Sigmoid colon (tissue), 7 donors: ENCODE measurements around the gene SNX32. TPM values are rescaled to one million over a fixed set of nuclear protein-coding genes. Genes with fewer than 3 reads are reported as not detected.

Experiments
- DNase-seq: peaks from one replicate; pipeline ENCODE4 v3.0.0-alpha.2; 2019
- H3K27ac ChIP-seq, 4 donors: fragments of 200-600 bp; sonication (generic); one replicate each; pipeline ENCODE4 v1.5.1; 2016 to 2019; ENCODE audit warnings: mild to moderate bottlenecking in 1 of 4
- H3K27me3 ChIP-seq, 3 donors: fragments of 200-600 bp; sonication (generic); one replicate each; pipeline ENCODE4 v1.5.1; 2019; ENCODE audit warnings: mild to moderate bottlenecking in 1 of 3
- H3K36me3 ChIP-seq, 4 donors: fragments of 200-600 bp; sonication (generic); one replicate each; pipeline ENCODE4 v1.5.1; 2016 to 2019
- H3K4me1 ChIP-seq, 4 donors: fragments of 200-600 bp; sonication (generic); one replicate each; pipeline ENCODE4 v1.5.1; 2017 to 2019
- H3K4me3 ChIP-seq, 4 donors: fragments of 200-600 bp; sonication (generic); one replicate each; pipeline ENCODE4 v1.5.1; 2017 to 2019; ENCODE audit warnings: mild to moderate bottlenecking in 2 of 4, moderate library complexity in 1 of 4
- H3K9me3 ChIP-seq, 4 donors: fragments of 200-600 bp in 3 of 4; sonication (generic) in 3 of 4; one replicate each; pipeline versions ENCODE4 v1.5.1 to v1.6.1; 2013 to 2019
- EP300 ChIP-seq, 4 donors: sonication (generic); formaldehyde crosslinking; IDR thresholded peaks; one replicate each; pipeline ENCODE4 v1.6.1; 2017; ENCODE audit warnings: antibody characterized with exemption in 4 of 4
- POLR2A ChIP-seq, 2 donors: fragments of 450-650 bp; IDR thresholded peaks; one replicate each; pipeline ENCODE4 v1.6.1; 2016; ENCODE audit warnings: antibody characterized with exemption in 2 of 2, mild to moderate bottlenecking in 2 of 2, moderate library complexity in 2 of 2
- POLR2AphosphoS5 ChIP-seq, 4 donors: sonication (generic); formaldehyde crosslinking; IDR thresholded peaks; one replicate each; pipeline ENCODE4 v1.6.1; 2017; ENCODE audit warnings: antibody characterized with exemption in 4 of 4
- WGBS, 2 donors: extraction: QIAGEN DNeasy Blood & Tissue Kit; methylation state at CpG; one replicate each; pipeline ENCODE4 v1.1.7; 2013; 5-methylcytosine and 5-hydroxymethylcytosine counted together
- intact Hi-C: fragments of 100-400 bp; cut with DNase I; formaldehyde crosslinking; loops from one replicate; pipeline ENCODE4 v1.15.1; 2023
- polyA plus RNA-seq, 3 donors: library from polyadenylated mRNA; stranded (reverse); fragments of 200-250 nt; gene quantifications; one replicate each; pipeline ENCODE4 v1.2.3, GENCODE V29; 2013
- total RNA-seq, 4 donors: library from RNA; depleted of rRNA; stranded (reverse); fragments of >200 nt; gene quantifications; one replicate each; pipeline ENCODE4 v1.1.0, GENCODE V29; 2016
- TF ChIP-seq, protein P1 (sequence below), 4 experiments: fragments of 450-650 bp in 3 of 4; fragments of 200-600 bp in 1 of 4; IDR thresholded peaks; one replicate each; pipeline ENCODE4 v1.5.1; 2016 to 2019; ENCODE audit warnings: antibody characterized with exemption in 4 of 4, mild to moderate bottlenecking in 3 of 4, moderate library complexity in 2 of 4
- donor health status: healthy with polysubstance abuse.
- donor health status: Bipolar disorder and iron deficiency.
- donor health status: healthy.

Gene SNX32
- total and polyA plus RNA-seq, 7 donors: 0.27 to 1.5 (median 0.70) TPM; not detected in 1

GRCh38 chr11:65856689-65857499 is 23.1 kb downstream of the SNX32 start:
- peak; percentile 92 for DNase-seq
- Histone ChIP-seq H3K36me3 (peaks cover 30 to 46% (median 42%) of the 10 kb centered on the region in 4 donors), H3K27me3 (no peaks in the 10 kb centered on the region), H3K4me3 (peak overlapping the region; percentile 79 to 99 (median 98)), H3K27ac (peak overlapping the region; percentile 89 to 99 (median 95)), H3K4me1 (peaks cover 0 to 66% (median 51%) of the 10 kb centered on the region in 4 donors), H3K9me3 (no peaks in the 10 kb centered on the region)
- 1% methylated on average over 57 of the region's 57 CpGs for WGBS, 2 donors
- TF ChIP-seq, protein P1, sequence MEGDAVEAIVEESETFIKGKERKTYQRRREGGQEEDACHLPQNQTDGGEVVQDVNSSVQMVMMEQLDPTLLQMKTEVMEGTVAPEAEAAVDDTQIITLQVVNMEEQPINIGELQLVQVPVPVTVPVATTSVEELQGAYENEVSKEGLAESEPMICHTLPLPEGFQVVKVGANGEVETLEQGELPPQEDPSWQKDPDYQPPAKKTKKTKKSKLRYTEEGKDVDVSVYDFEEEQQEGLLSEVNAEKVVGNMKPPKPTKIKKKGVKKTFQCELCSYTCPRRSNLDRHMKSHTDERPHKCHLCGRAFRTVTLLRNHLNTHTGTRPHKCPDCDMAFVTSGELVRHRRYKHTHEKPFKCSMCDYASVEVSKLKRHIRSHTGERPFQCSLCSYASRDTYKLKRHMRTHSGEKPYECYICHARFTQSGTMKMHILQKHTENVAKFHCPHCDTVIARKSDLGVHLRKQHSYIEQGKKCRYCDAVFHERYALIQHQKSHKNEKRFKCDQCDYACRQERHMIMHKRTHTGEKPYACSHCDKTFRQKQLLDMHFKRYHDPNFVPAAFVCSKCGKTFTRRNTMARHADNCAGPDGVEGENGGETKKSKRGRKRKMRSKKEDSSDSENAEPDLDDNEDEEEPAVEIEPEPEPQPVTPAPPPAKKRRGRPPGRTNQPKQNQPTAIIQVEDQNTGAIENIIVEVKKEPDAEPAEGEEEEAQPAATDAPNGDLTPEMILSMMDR (IDR thresholded peaks at IDR 0.05): no peak
- peak; percentile 68 to 70 for TF ChIP-seq POLR2A (IDR thresholded peaks at IDR 0.05)
- peak; percentile 74 to 91 (median 84) for TF ChIP-seq POLR2AphosphoS5 (IDR thresholded peaks at IDR 0.05)
- TF ChIP-seq EP300 (IDR thresholded peaks at IDR 0.05): peak in 1 of 4 donors; percentile 25
- intact Hi-C loops: loop anchor here (5.0 kb wide), 2 partner anchors 60 to 285 kb away; partner anchors contain the start of genes C11orf68, DRAP1, FAM89B and ZNRD2

GRCh38 chr11:65857500-65857852 is 23.7 kb downstream of the SNX32 start:
- H3K4me3 ChIP-seq: peak overlapping the region; percentile 79 to 99 (median 98)
- no peak for DNase-seq
- TF ChIP-seq EP300 (IDR thresholded peaks at IDR 0.05) (no peak), POLR2A (IDR thresholded peaks at IDR 0.05) (no peak), POLR2AphosphoS5 (IDR thresholded peaks at IDR 0.05) (no peak)
- TF ChIP-seq, protein P1 (IDR thresholded peaks at IDR 0.05): no peak
- H3K27ac ChIP-seq: peak overlapping the region; percentile 89 to 99 (median 95)
- WGBS, 2 donors: 0 to 1% methylated on average over 49 of the region's 49 CpGs
- no peaks in the 10 kb centered on the region for H3K9me3 ChIP-seq
- H3K36me3 ChIP-seq: peaks cover 30 to 46% (median 44%) of the 10 kb centered on the region in 4 donors
- intact Hi-C loops: loop anchor here (5.0 kb wide), 2 partner anchors 60 to 285 kb away; partner anchors contain the start of genes C11orf68, DRAP1, FAM89B and ZNRD2
- peaks cover 0 to 70% (median 57%) of the 10 kb centered on the region in 4 donors for H3K4me1 ChIP-seq
- H3K27me3 ChIP-seq: no peaks in the 10 kb centered on the region

DNA sequence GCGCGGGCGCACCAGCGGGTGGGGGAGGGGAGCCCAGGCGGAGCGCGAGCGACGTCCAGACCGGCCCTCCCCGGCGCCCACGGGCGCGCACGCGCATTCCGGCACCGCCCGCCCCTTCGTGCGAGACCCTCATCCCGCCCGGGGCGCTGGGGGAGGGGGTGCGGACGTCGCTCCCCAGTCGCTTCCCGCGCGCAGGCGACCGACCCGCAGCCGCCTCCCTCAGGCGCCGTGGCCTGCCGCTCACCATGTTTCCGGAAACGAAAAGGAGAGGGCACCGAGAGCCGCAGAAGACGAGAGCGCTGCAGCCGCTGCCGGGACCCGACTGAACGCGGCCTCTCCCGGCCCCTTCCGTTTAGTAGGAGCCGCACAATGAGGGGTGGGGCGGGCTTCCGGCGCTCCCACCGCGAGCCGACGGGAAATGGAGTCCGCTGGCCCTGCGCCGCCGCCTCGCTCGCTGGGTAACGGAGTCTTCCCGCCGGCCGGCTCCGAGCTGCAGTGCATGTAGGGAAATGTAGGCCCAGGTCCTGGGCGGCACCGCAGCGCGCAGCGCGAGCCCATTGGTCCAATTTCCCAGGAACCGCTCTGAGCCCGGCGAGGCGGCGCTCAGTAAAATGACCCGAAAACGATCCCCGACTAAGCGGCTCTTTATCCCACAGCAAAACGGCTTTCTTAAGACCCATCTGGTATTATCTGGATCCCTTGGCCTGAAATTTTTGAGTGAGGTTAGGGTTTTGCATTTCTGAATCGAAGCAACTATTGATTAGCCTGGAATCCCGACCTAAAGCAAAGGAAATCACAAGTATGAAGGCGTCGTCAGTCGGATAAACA is 24.3 kb downstream of the SNX32 start, which contains the start of gene CFL1:
CFL1 (minus strand) TSS at position 328 of the 828 bp plus-strand sequence; CDS start at position 247, 81 bp downstream.
- TF ChIP-seq POLR2A (IDR thresholded peaks at IDR 0.05) (peak; percentile 95 to 96), EP300 (IDR thresholded peaks at IDR 0.05) (peak in 1 of 4 donors; percentile 62), POLR2AphosphoS5 (IDR thresholded peaks at IDR 0.05) (peak; percentile 93 to 99 (median 98))
- TF ChIP-seq, protein P1 (IDR thresholded peaks at IDR 0.05): no peak
- DNase-seq: peak; percentile 100
- peak within 1 kb of the TSS; percentile 89 to 99 (median 95) for H3K27ac ChIP-seq
- no peaks in the 10 kb centered on the region for H3K9me3 ChIP-seq
- 0% methylated on average over 92 of the region's 92 CpGs for WGBS, 2 donors
- peak within 1 kb of the TSS; percentile 79 to 99 (median 98) for H3K4me3 ChIP-seq
- intact Hi-C loops: loop anchor here (1.0 to 5.0 kb wide), 3 partner anchors 30 to 286 kb away; partner anchors contain the start of genes C11orf68, DRAP1, FAM89B and FIBP
- peaks cover 0 to 70% (median 59%) of the 10 kb centered on the region in 4 donors for H3K4me1 ChIP-seq
- H3K27me3 ChIP-seq: no peaks in the 10 kb centered on the region
- peaks cover 25 to 47% (median 45%) of the 10 kb centered on the region in 4 donors for H3K36me3 ChIP-seq

DNA sequence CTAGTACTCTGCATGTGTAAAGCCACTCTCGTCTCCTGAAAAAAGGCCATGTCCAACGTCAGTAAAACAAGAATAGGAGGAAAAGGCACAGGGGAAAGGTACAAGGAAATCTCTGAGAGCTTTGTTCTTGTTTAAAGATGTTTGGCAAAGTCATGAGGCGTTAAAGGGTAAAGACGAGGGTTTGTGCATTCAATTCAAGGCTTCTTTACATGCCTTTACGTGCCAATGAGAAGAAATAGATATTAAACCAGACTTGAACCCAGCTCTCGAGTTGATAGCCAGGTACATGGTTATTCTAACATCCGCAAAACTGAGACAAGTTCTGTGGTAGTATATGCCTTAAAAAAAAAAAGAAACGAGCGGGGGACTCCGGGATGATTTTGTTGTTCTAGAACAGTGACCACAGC is 24.9 kb downstream of the SNX32 start:
- peak overlapping the region; percentile 79 to 98 (median 90) for H3K4me3 ChIP-seq
- intact Hi-C loops: loop anchor here (1.0 to 5.0 kb wide), 3 partner anchors 30 to 286 kb away; partner anchors contain the start of genes C11orf68, DRAP1, FAM89B and FIBP
- no peak for DNase-seq
- peak overlapping the region; percentile 89 to 99 (median 95) for H3K27ac ChIP-seq
- H3K36me3 ChIP-seq: peaks cover 22 to 47% (median 44%) of the 10 kb centered on the region in 4 donors
- H3K4me1 ChIP-seq: peaks cover 0 to 67% (median 55%) of the 10 kb centered on the region in 4 donors
- TF ChIP-seq EP300 (IDR thresholded peaks at IDR 0.05): no peak
- TF ChIP-seq POLR2A (IDR thresholded peaks at IDR 0.05): no peak
- TF ChIP-seq POLR2AphosphoS5 (IDR thresholded peaks at IDR 0.05): no peak
- TF ChIP-seq, protein P1 (IDR thresholded peaks at IDR 0.05): no peak
- H3K9me3 ChIP-seq: no peaks in the 10 kb centered on the region
- H3K27me3 ChIP-seq: no peaks in the 10 kb centered on the region
- 0 to 1% methylated on average over 10 of the region's 10 CpGs for WGBS, 2 donors
